ENCODE measurements around the gene ADGRA1. TPM values are rescaled to one million over a fixed set of nuclear protein-coding genes. Genes with fewer than 3 reads are reported as not detected.
"Not testable (repeated sequence)": the region's sequence is repeated elsewhere in the genome, so short reads cannot be mapped to it uniquely, and the experiment has no call there.

The ADGRA1 gene
- total RNA-seq, 2 donors from 2014 or later = 0.24 to 1.0 TPM

DNA sequence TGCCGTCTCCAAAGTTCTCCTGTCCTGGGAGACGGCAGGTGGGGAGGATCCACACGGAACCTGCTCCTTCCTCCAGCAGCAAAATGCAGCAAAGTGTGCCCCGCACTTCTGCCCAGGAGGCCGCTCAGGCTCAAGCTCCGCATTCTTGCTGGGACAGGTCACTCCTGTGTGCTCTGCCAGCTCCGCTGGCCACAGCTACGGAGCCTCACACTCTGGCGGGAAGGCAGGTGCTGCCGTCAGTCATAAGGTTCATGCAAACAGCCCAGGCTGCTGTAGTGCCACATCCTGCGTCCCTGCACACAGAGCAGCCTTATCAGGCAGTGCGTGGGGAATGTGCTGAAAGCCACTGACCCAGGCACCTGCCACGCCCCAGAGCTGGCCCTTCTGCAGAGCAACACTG is 22.4 kb downstream of the ADGRA1 start:
- Mint-ChIP-seq H3K27ac (no peak overlapping the region), H3K4me1 (no peaks in the 10 kb centered on the region), H3K27me3 (ENCODE audit: insufficient read depth) (no peaks in the 10 kb centered on the region), H3K36me3 (ENCODE audit: low read depth) (no peaks in the 10 kb centered on the region), H3K4me3 (no peak overlapping the region), H3K9me3 (peaks cover 32% of the 10 kb centered on the region)
- H3K9ac ChIP-seq (ENCODE audit: extremely low read depth, low read length, poor library complexity, severe bottlenecking) = no peak overlapping the region
- H3K27ac ChIP-seq (ENCODE audit: low read depth, low read length) = no peak overlapping the region
- H3K27me3 ChIP-seq (ENCODE audit: control insufficient read depth, insufficient read depth, low read length, poor library complexity, severe bottlenecking) = no peaks in the 10 kb centered on the region
- no peak overlapping the region for H3K4me3 ChIP-seq (ENCODE audit: low read length)
- 87 to 88% methylated on average over 12 to 13 of the region's 13 CpGs for WGBS, 2 experiments (ENCODE audit: insufficient coverage in 1 of 2, insufficient read length in 1 of 2)
- TF ChIP-seq, protein P1, sequence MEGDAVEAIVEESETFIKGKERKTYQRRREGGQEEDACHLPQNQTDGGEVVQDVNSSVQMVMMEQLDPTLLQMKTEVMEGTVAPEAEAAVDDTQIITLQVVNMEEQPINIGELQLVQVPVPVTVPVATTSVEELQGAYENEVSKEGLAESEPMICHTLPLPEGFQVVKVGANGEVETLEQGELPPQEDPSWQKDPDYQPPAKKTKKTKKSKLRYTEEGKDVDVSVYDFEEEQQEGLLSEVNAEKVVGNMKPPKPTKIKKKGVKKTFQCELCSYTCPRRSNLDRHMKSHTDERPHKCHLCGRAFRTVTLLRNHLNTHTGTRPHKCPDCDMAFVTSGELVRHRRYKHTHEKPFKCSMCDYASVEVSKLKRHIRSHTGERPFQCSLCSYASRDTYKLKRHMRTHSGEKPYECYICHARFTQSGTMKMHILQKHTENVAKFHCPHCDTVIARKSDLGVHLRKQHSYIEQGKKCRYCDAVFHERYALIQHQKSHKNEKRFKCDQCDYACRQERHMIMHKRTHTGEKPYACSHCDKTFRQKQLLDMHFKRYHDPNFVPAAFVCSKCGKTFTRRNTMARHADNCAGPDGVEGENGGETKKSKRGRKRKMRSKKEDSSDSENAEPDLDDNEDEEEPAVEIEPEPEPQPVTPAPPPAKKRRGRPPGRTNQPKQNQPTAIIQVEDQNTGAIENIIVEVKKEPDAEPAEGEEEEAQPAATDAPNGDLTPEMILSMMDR (conservative IDR thresholded peaks at IDR 0.05) = no peak
- DNase-seq = no peak
- H3K9me3 ChIP-seq (ENCODE audit: control insufficient read depth, low read length) = peaks cover 21% of the 10 kb centered on the region
- no peaks in the 10 kb centered on the region for H3K36me3 ChIP-seq (ENCODE audit: control insufficient read depth, insufficient read depth, low read length)
- H3K4me1 ChIP-seq (ENCODE audit: control insufficient read depth, insufficient read depth, low read length) = no peaks in the 10 kb centered on the region

DNA sequence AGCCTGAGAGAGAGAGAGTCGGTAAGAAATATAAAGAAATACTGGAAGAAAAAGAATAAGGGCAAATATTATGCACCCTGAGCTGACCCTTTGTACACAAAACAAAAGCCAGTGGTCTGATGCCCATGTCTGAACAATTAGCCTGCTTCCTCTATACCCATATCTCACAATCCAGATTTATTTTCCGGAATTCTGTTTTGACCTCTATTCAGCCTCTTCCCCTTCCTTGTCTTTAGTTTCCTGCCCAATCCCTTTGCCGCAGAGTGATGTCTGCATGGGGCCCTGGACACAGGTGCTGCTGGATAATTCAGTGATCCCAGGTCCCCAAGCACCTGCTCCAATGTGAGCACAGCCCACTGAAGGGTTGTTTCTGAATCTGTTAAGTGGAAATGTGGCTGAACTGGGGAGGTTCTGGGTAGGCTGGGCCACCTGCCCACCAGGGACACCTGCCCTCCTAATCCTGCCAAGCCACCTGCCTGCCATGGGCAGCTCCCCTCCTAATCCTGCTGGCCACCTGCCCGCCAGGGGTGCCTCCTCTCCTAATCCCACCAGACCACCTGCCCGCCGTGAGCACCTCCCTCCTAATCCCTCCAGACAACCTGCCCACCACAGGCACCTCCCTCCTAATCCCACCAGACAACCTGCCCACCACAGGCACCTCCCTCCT is 23.0 kb downstream of the ADGRA1 start:
- no peaks in the 10 kb centered on the region for H3K4me1 Mint-ChIP-seq
- Histone ChIP-seq H3K4me3 (ENCODE audit: low read length) (no peak overlapping the region), H3K4me1 (ENCODE audit: control insufficient read depth, insufficient read depth, low read length) (no peaks in the 10 kb centered on the region), H3K36me3 (ENCODE audit: control insufficient read depth, insufficient read depth, low read length) (no peaks in the 10 kb centered on the region), H3K27me3 (ENCODE audit: control insufficient read depth, insufficient read depth, low read length, poor library complexity, severe bottlenecking) (no peaks in the 10 kb centered on the region), H3K9me3 (ENCODE audit: control insufficient read depth, low read length) (peaks cover 21% of the 10 kb centered on the region), H3K27ac (ENCODE audit: low read depth, low read length) (no peak overlapping the region), H3K9ac (ENCODE audit: extremely low read depth, low read length, poor library complexity, severe bottlenecking) (no peak overlapping the region)
- 92 to 93% methylated on average over 3 of the region's 6 CpGs for WGBS, 2 experiments (ENCODE audit: insufficient coverage in 1 of 2, insufficient read length in 1 of 2)
- TF ChIP-seq, protein P1 (conservative IDR thresholded peaks at IDR 0.05) = no peak
- H3K27ac Mint-ChIP-seq = no peak overlapping the region
- H3K27me3 Mint-ChIP-seq (ENCODE audit: insufficient read depth) = no peaks in the 10 kb centered on the region
- no peak for DNase-seq
- peaks cover 32% of the 10 kb centered on the region for H3K9me3 Mint-ChIP-seq
- H3K36me3 Mint-ChIP-seq (ENCODE audit: low read depth) = no peaks in the 10 kb centered on the region
- H3K4me3 Mint-ChIP-seq = no peak overlapping the region

DNA sequence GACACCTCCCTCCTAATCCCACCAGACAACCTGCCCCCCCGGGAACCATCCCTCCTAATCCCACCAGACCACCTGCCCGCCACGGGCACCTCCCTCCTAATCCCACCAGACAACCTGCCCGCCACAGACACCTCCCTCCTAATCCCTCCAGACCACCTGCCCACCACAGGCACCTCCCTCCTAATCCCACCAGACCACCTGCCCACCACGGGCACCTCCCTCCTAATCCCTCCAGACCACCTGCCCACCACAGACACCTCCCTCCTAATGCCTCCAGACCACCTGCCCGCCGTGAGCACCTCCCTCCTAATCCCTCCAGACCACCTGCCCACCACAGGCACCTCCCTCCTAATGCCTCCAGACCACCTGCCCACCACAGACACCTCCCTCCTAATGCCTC is 23.9 kb downstream of the ADGRA1 start:
- DNase-seq; H3K4me3 Mint-ChIP-seq; H3K4me3 ChIP-seq (ENCODE audit: low read length); H3K27me3 ChIP-seq (ENCODE audit: control insufficient read depth, insufficient read depth, low read length, poor library complexity, severe bottlenecking); H3K36me3 Mint-ChIP-seq (ENCODE audit: low read depth); H3K9ac ChIP-seq (ENCODE audit: extremely low read depth, low read length, poor library complexity, severe bottlenecking); H3K27ac ChIP-seq (ENCODE audit: low read depth, low read length); H3K27ac Mint-ChIP-seq; H3K4me1 ChIP-seq (ENCODE audit: control insufficient read depth, insufficient read depth, low read length); H3K4me1 Mint-ChIP-seq; H3K36me3 ChIP-seq (ENCODE audit: control insufficient read depth, insufficient read depth, low read length); H3K27me3 Mint-ChIP-seq (ENCODE audit: insufficient read depth): not testable (repeated sequence)
- H3K9me3 ChIP-seq (ENCODE audit: control insufficient read depth, low read length) = peaks cover 18% of the 10 kb centered on the region
- WGBS, 2 experiments (ENCODE audit: insufficient coverage in 1 of 2, insufficient read length in 1 of 2) = 20 to 43% methylated on average over 2 of the region's 7 CpGs
- peaks cover 32% of the 10 kb centered on the region for H3K9me3 Mint-ChIP-seq

All from endodermal cell (in vitro differentiated cells).